HG03064 (cell line): ENCODE measurements around the gene GRB7.
"Not testable (repeated sequence)": the region's sequence is repeated elsewhere in the genome, so short reads cannot be mapped to it uniquely, and the experiment has no call there.

Experiments used
- ATAC-seq: cut with Tn5 transposase; IDR thresholded peaks from one replicate; pipeline ENCODE4 v1.9.1; 2021; ENCODE audit warnings: low read depth; ENCODE audit not compliant: unreplicated experiment

GRB7 gene

GRCh38 chr17:39750131-39751015 is 12.6 kb downstream of the GRB7 start:
- no peak for ATAC-seq

GRCh38 chr17:39751016-39751543 is 13.3 kb downstream of the GRB7 start:
- no peak for ATAC-seq

GRCh38 chr17:39751637-39752036 is 13.9 kb downstream of the GRB7 start:
- ATAC-seq = no peak

GRCh38 chr17:39752241-39752881 is 14.6 kb downstream of the GRB7 start:
- no peak for ATAC-seq

- peak; percentile 15 for ATAC-seq
These were observed 15.9 kb downstream of the GRB7 start for GRCh38 chr17:39753514-39754160.

GRCh38 chr17:39754161-39754957 is 16.6 kb downstream of the GRB7 start:
- peak; percentile 51 for ATAC-seq

- no peak for ATAC-seq
These were observed 17.3 kb downstream of the GRB7 start for GRCh38 chr17:39754958-39755553.

- ATAC-seq = no peak
These were observed 18.0 kb downstream of the GRB7 start for GRCh38 chr17:39755554-39756379.

GRCh38 chr17:39756380-39757079 is 18.8 kb downstream of the GRB7 start:
- no peak for ATAC-seq

GRCh38 chr17:39757176-39757662 is 19.5 kb downstream of the GRB7 start:
- ATAC-seq = no peak

GRCh38 chr17:39757931-39758873 is 20.5 kb downstream of the GRB7 start:
- no peak for ATAC-seq

- ATAC-seq = no peak
These were observed 21.5 kb downstream of the GRB7 start for GRCh38 chr17:39759204-39759603.

GRCh38 chr17:39761861-39762496 is 24.2 kb downstream of the GRB7 start:
- ATAC-seq = no peak

GRCh38 chr17:39763051-39763820 is 25.5 kb downstream of the GRB7 start:
- ATAC-seq = no peak

GRCh38 chr17:39764171-39764570 is 26.4 kb downstream of the GRB7 start:
- not testable (repeated sequence) for ATAC-seq

- ATAC-seq = no peak
These were observed 27.4 kb downstream of the GRB7 start for GRCh38 chr17:39765175-39765574.
